ENCODE data around the gene BBOX1. TPM values are rescaled to one million over a fixed set of nuclear protein-coding genes. Genes with fewer than 3 reads are reported as not detected.

Gene BBOX1
- total RNA-seq, 2 donors from 2014 or later = not detected

GRCh38 chr11:27100534-27100933 is 59.9 kb downstream of the BBOX1 start:
- H3K27ac Mint-ChIP-seq = no peak overlapping the region
- peaks cover 3 to 7% of the 10 kb centered on the region in 2 donors for H3K9me3 Mint-ChIP-seq
- peaks cover 0 to 1% of the 10 kb centered on the region in 2 donors for H3K36me3 Mint-ChIP-seq (ENCODE audit: insufficient read depth in 2 of 2)
- no peaks in the 10 kb centered on the region for H3K27me3 Mint-ChIP-seq (ENCODE audit: low read depth)
- H3K4me3 Mint-ChIP-seq = no peak overlapping the region
- ATAC-seq (replicated peaks in 1 of 2) (no peak), DNase-seq (no peak)
- no peaks in the 10 kb centered on the region for H3K4me1 Mint-ChIP-seq (ENCODE audit: low read depth)

GRCh38 chr11:27107548-27107947 is 66.9 kb downstream of the BBOX1 start:
- Mint-ChIP-seq H3K4me3 (no peak overlapping the region), H3K9me3 (peaks cover 4% of the 10 kb centered on the region in 2 donors), H3K36me3 (ENCODE audit: insufficient read depth in 2 of 2) (peaks cover 0 to 1% of the 10 kb centered on the region in 2 donors), H3K27ac (no peak overlapping the region), H3K27me3 (ENCODE audit: low read depth) (no peaks in the 10 kb centered on the region), H3K4me1 (ENCODE audit: low read depth) (no peaks in the 10 kb centered on the region)
- DNase-seq (no peak), ATAC-seq (replicated peaks in 1 of 2) (no peak)

- no peak for ATAC-seq (replicated peaks in 1 of 2)
- Mint-ChIP-seq H3K36me3 (ENCODE audit: insufficient read depth in 2 of 2) (peaks cover 0 to 1% of the 10 kb centered on the region in 2 donors), H3K27ac (no peak overlapping the region), H3K4me3 (no peak overlapping the region), H3K4me1 (ENCODE audit: low read depth) (no peaks in the 10 kb centered on the region), H3K27me3 (ENCODE audit: low read depth) (no peaks in the 10 kb centered on the region), H3K9me3 (peaks cover 4 to 6% of the 10 kb centered on the region in 2 donors)
- no peak for DNase-seq
Observed at GRCh38 chr11:27108809-27109208, 68.2 kb downstream of the BBOX1 start.

GRCh38 chr11:27111896-27112295 is 71.3 kb downstream of the BBOX1 start:
- DNase-seq (no peak), ATAC-seq (replicated peaks in 1 of 2) (no peak)
- no peak overlapping the region for H3K4me3 Mint-ChIP-seq
- no peaks in the 10 kb centered on the region for H3K4me1 Mint-ChIP-seq (ENCODE audit: low read depth)
- no peak overlapping the region for H3K27ac Mint-ChIP-seq
- no peaks in the 10 kb centered on the region for H3K36me3 Mint-ChIP-seq (ENCODE audit: insufficient read depth in 2 of 2)
- H3K9me3 Mint-ChIP-seq = peaks cover 0 to 6% of the 10 kb centered on the region in 2 donors
- no peaks in the 10 kb centered on the region for H3K27me3 Mint-ChIP-seq (ENCODE audit: low read depth)

- Mint-ChIP-seq H3K4me1 (ENCODE audit: low read depth) (no peaks in the 10 kb centered on the region), H3K27me3 (ENCODE audit: low read depth) (no peaks in the 10 kb centered on the region), H3K9me3 (peaks cover 0 to 6% of the 10 kb centered on the region in 2 donors), H3K4me3 (no peak overlapping the region), H3K36me3 (ENCODE audit: insufficient read depth in 2 of 2) (no peaks in the 10 kb centered on the region), H3K27ac (no peak overlapping the region)
- no peak for DNase-seq
- no peak for ATAC-seq (replicated peaks in 1 of 2)
Observed at GRCh38 chr11:27112946-27113345, 72.3 kb downstream of the BBOX1 start.

- Mint-ChIP-seq H3K27ac (no peak overlapping the region), H3K27me3 (ENCODE audit: low read depth) (no peaks in the 10 kb centered on the region), H3K9me3 (peaks cover 4 to 9% of the 10 kb centered on the region in 2 donors), H3K4me3 (no peak overlapping the region), H3K36me3 (ENCODE audit: insufficient read depth in 2 of 2) (no peaks in the 10 kb centered on the region), H3K4me1 (ENCODE audit: low read depth) (no peaks in the 10 kb centered on the region)
- no peak for ATAC-seq (replicated peaks in 1 of 2)
- DNase-seq = no peak
Observed at GRCh38 chr11:27115051-27115650, 74.5 kb downstream of the BBOX1 start.

GRCh38 chr11:27116684-27117083 is 76.1 kb downstream of the BBOX1 start:
- H3K27ac Mint-ChIP-seq = no peak overlapping the region

GRCh38 chr11:27118371-27118770 is 77.8 kb downstream of the BBOX1 start:
- H3K4me3 Mint-ChIP-seq = no peak overlapping the region
- peaks cover 4 to 6% of the 10 kb centered on the region in 2 donors for H3K9me3 Mint-ChIP-seq
- no peaks in the 10 kb centered on the region for H3K27me3 Mint-ChIP-seq (ENCODE audit: low read depth)
- no peak for ATAC-seq (replicated peaks in 1 of 2)
- H3K27ac Mint-ChIP-seq = no peak overlapping the region
- no peaks in the 10 kb centered on the region for H3K4me1 Mint-ChIP-seq (ENCODE audit: low read depth)
- no peaks in the 10 kb centered on the region for H3K36me3 Mint-ChIP-seq (ENCODE audit: insufficient read depth in 2 of 2)
- no peak for DNase-seq

More at GRCh38 chr11:27116684-27117083, 76.1 kb downstream of the BBOX1 start:
- no peaks in the 10 kb centered on the region for H3K4me1 Mint-ChIP-seq (ENCODE audit: low read depth)
- no peak for DNase-seq
- peaks cover 4 to 8% of the 10 kb centered on the region in 2 donors for H3K9me3 Mint-ChIP-seq
- no peak for ATAC-seq (replicated peaks in 1 of 2)
- no peak overlapping the region for H3K4me3 Mint-ChIP-seq
- no peaks in the 10 kb centered on the region for H3K36me3 Mint-ChIP-seq (ENCODE audit: insufficient read depth in 2 of 2)
- H3K27me3 Mint-ChIP-seq (ENCODE audit: low read depth) = no peaks in the 10 kb centered on the region

GRCh38 chr11:27118949-27119348 is 78.3 kb downstream of the BBOX1 start:
- H3K27me3 Mint-ChIP-seq (ENCODE audit: low read depth) = no peaks in the 10 kb centered on the region
- H3K27ac Mint-ChIP-seq = no peak overlapping the region
- H3K9me3 Mint-ChIP-seq = peaks cover 4 to 6% of the 10 kb centered on the region in 2 donors

GRCh38 chr11:27119396-27119795 is 78.8 kb downstream of the BBOX1 start:
- Mint-ChIP-seq H3K27me3 (ENCODE audit: low read depth) (no peaks in the 10 kb centered on the region), H3K4me1 (ENCODE audit: low read depth) (no peaks in the 10 kb centered on the region), H3K36me3 (ENCODE audit: insufficient read depth in 2 of 2) (no peaks in the 10 kb centered on the region), H3K9me3 (peaks cover 4 to 6% of the 10 kb centered on the region in 2 donors), H3K27ac (no peak overlapping the region), H3K4me3 (no peak overlapping the region)
- ATAC-seq (replicated peaks in 1 of 2) (no peak), DNase-seq (no peak)

More at GRCh38 chr11:27118949-27119348, 78.3 kb downstream of the BBOX1 start:
- Mint-ChIP-seq H3K4me1 (ENCODE audit: low read depth) (no peaks in the 10 kb centered on the region), H3K4me3 (no peak overlapping the region), H3K36me3 (ENCODE audit: insufficient read depth in 2 of 2) (no peaks in the 10 kb centered on the region)
- ATAC-seq (replicated peaks in 1 of 2) (no peak), DNase-seq (no peak)

GRCh38 chr11:27120211-27120610 is 79.6 kb downstream of the BBOX1 start:
- Mint-ChIP-seq H3K4me3 (no peak overlapping the region), H3K36me3 (ENCODE audit: insufficient read depth in 2 of 2) (no peaks in the 10 kb centered on the region), H3K27ac (no peak overlapping the region), H3K9me3 (peaks cover 4 to 6% of the 10 kb centered on the region in 2 donors), H3K4me1 (ENCODE audit: low read depth) (no peaks in the 10 kb centered on the region), H3K27me3 (ENCODE audit: low read depth) (no peaks in the 10 kb centered on the region)
- ATAC-seq (replicated peaks in 1 of 2) = no peak
- DNase-seq = no peak

GRCh38 chr11:27122001-27122400 is 81.4 kb downstream of the BBOX1 start:
- Mint-ChIP-seq H3K9me3 (peaks cover 4 to 6% of the 10 kb centered on the region in 2 donors), H3K27me3 (ENCODE audit: low read depth) (no peaks in the 10 kb centered on the region), H3K27ac (no peak overlapping the region), H3K4me1 (ENCODE audit: low read depth) (no peaks in the 10 kb centered on the region), H3K36me3 (ENCODE audit: insufficient read depth in 2 of 2) (no peaks in the 10 kb centered on the region), H3K4me3 (no peak overlapping the region)
- DNase-seq (no peak), ATAC-seq (replicated peaks in 1 of 2) (no peak)

GRCh38 chr11:27124514-27125264 is 84.1 kb downstream of the BBOX1 start:
- Mint-ChIP-seq H3K27ac (no peak overlapping the region), H3K9me3 (peaks cover 0 to 4% of the 10 kb centered on the region in 2 donors)

More at GRCh38 chr11:27124514-27125264, 84.1 kb downstream of the BBOX1 start:
- Mint-ChIP-seq H3K36me3 (ENCODE audit: insufficient read depth in 2 of 2) (no peaks in the 10 kb centered on the region), H3K4me1 (ENCODE audit: low read depth) (no peaks in the 10 kb centered on the region), H3K4me3 (no peak overlapping the region), H3K27me3 (ENCODE audit: low read depth) (no peaks in the 10 kb centered on the region)
- ATAC-seq (replicated peaks in 1 of 2) (no peak), DNase-seq (no peak)
